MM.1S (cell line): ENCODE data around the gene MXRA7.
"Not testable (repeated sequence)": the region's sequence is repeated elsewhere in the genome, so short reads cannot be mapped to it uniquely, and the experiment has no call there.

ENCODE experiments used
- EZH2phosphoT487 ChIP-seq: fragments of 300-600 bp; sonication (generic); IDR thresholded peaks from 2 replicates; pipeline ENCODE4 v1.6.1; 2018; ENCODE audit warnings: antibody characterized with exemption, low read length
- TF ChIP-seq, protein P1 (sequence below): fragments of 300-600 bp; sonication (generic); IDR thresholded peaks from 2 replicates; pipeline ENCODE4 v1.5.1; 2016; ENCODE audit warnings: antibody characterized with exemption, low read length, mixed read lengths

DNA sequence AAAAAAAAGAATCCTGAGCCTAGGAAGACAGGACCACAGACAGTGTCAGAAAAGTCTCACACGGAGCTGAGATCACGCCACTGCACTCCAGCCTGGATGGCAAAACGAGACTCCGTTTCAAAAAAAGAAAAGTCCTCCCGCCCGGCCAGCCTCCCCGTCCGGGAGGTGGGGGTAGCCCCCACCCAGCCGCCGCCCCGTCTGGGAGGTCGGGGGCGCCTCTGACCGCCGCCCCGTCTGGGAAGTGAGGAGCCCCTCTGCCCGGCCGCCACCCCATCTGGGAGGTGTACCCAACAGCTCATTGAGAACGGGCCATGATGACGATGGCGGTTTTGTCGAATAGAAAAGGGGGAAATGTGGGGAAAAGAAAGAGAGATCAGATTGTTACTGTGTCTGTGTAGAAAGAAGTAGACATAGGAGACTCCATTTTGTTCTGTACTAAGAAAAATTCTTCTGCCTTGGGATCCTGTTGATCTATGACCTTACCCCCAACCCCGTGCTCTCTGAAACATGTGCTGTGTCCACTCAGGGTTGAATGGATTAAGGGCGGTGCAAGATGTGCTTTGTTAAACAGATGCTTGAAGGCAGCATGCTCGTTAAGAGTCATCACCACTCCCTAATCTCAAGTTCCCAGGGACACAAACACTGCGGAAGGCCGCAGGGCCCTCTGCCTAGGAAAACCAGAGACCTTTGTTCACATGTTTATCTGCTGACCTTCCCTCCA lies 74.1 kb downstream of the MXRA7 start:
- TF ChIP-seq, protein P1, sequence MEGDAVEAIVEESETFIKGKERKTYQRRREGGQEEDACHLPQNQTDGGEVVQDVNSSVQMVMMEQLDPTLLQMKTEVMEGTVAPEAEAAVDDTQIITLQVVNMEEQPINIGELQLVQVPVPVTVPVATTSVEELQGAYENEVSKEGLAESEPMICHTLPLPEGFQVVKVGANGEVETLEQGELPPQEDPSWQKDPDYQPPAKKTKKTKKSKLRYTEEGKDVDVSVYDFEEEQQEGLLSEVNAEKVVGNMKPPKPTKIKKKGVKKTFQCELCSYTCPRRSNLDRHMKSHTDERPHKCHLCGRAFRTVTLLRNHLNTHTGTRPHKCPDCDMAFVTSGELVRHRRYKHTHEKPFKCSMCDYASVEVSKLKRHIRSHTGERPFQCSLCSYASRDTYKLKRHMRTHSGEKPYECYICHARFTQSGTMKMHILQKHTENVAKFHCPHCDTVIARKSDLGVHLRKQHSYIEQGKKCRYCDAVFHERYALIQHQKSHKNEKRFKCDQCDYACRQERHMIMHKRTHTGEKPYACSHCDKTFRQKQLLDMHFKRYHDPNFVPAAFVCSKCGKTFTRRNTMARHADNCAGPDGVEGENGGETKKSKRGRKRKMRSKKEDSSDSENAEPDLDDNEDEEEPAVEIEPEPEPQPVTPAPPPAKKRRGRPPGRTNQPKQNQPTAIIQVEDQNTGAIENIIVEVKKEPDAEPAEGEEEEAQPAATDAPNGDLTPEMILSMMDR, result not testable (repeated sequence)
- TF ChIP-seq EZH2phosphoT487, result not testable (repeated sequence)
